ENCODE results near the gene ZDHHC7. TPM values are rescaled to one million over a fixed set of nuclear protein-coding genes. Genes with fewer than 3 reads are reported as not detected.
A peak's percentile ranks its signal among the peaks of the same experiment; 100 is the strongest.

ZDHHC7 gene
- total and polyA plus RNA-seq, 9 of the 15 experiments (the other 6 are each of a cell fraction or from before 2014, with no cell fraction given) = 1.7 to 49.7 (median 37.4) TPM

DNA sequence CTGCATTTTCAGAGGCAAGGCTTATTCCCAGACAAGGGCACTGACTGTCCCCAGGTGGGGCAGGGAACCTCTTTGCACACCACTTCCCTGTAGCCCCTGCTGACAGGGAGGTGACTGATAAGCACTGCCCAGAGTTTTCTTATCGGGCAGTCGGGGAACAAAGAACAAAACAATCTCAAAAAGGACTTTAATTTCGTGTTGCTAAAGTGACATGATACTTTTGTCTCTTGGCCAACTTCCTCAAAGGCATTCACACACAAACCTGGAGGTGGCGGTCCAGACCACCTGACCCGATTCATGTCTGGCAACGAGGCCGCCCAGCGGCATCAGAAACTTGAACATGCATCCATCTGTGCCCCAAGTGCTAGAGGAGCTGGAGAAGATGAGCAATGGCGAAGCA lies 28.9 kb downstream of the ZDHHC7 start:
- peaks cover 9% of the 10 kb centered on the region; the same call in 1 of the 2 replicates for H4K20me1 ChIP-seq (replicated peaks; ENCODE audit: control insufficient read depth, insufficient read depth, low read length)
- no peaks in the 10 kb centered on the region for H3K27me3 ChIP-seq (ENCODE audit: control insufficient read depth in 2 of 2, insufficient read depth in 2 of 2, low read length in 2 of 2)
- no TSS peak for BruUV-seq (replicated peaks)
- no peak overlapping the region for H3K4me3 ChIP-seq
- no peaks in the 10 kb centered on the region for H3K79me2 ChIP-seq (ENCODE audit: control insufficient read depth, insufficient read depth, low read length)
- peak; percentile 69 for FAIRE-seq
- 0 out of 2 replicates have a peak overlapping the region, but pooled peaks have one; percentile 9 for H3K4me2 ChIP-seq (ENCODE audit: insufficient read depth, low read length)
- WGBS (ENCODE audit: insufficient coverage, low coverage, missing lambda C conversion rate) = 30% methylated on average over 9 of the region's 9 CpGs
- DNase-seq (ENCODE audit: extremely low read depth in 1 of 4, low spot score in 3 of 4) = peak; percentile 52 to 70 (median 56)
- peaks cover 85% of the 10 kb centered on the region for H3K36me3 ChIP-seq (ENCODE audit: control insufficient read depth, insufficient read depth, low read length)
- CTCF ChIA-PET (ENCODE audit: low intra/inter-chr PET ratio) = interaction anchor here (0.6 to 1.5 kb wide), 4 partner anchors 103 to 226 kb away, joined by 3 to 10 read pairs (median 4); no protein-coding TSS in a partner anchor
- H3K4me1 ChIP-seq (replicated peaks in 1 of 2; ENCODE audit: control insufficient read depth in 2 of 2, insufficient read depth in 2 of 2, low read length in 2 of 2) = peaks cover 17 to 28% of the 10 kb centered on the region in 2 experiments
- peak overlapping the region in 1 of 2 experiments; percentile 59; a peak in 2 of 4 replicates for H3K9ac ChIP-seq (ENCODE audit: insufficient read depth in 1 of 2, low read depth in 2 of 2, low read length in 2 of 2)
- in situ Hi-C loops (cut with MboI) = no loop called here
- intact Hi-C loops (cut with micrococcal nuclease) = loop anchor here (2.0 kb wide), 2 partner anchors 74 to 104 kb away; no protein-coding TSS in a partner anchor
- POLR2A ChIA-PET = interaction anchor here (0.8 to 1.3 kb wide), 3 partner anchors 10 to 168 kb away, joined by 3 to 7 read pairs (median 4); partner anchors contain the start of gene ZDHHC7
- H3K27ac ChIP-seq (ENCODE audit: extremely low read depth, low read depth, low read length) = no peak overlapping the region
- H3K9me3 ChIP-seq (replicated peaks; ENCODE audit: control insufficient read depth, insufficient read depth, low read depth, low read length) = no peaks in the 10 kb centered on the region
- H3K9me1 ChIP-seq (ENCODE audit: control insufficient read depth, insufficient read depth, low read length) = peaks cover 9% of the 10 kb centered on the region
- ATAC-seq = peak; percentile 75
- H2AFZ ChIP-seq (ENCODE audit: low read depth, low read length) = no peak overlapping the region
- TF ChIP-seq POLR2AphosphoS5 (IDR thresholded peaks at IDR 0.05; ENCODE audit: control insufficient read depth, insufficient read depth, low read depth, low read length) = no peak
- no peak for TF ChIP-seq ZNF780A (CRISPR knock-in tag; IDR thresholded peaks at IDR 0.05)
- TF ChIP-seq TEAD1 (CRISPR knock-in tag; IDR thresholded peaks at IDR 0.05) = no peak
- 0 out of 4 replicates have a peak, but pooled peaks of 1 of the 2 experiments have one; percentile 18 for TF ChIP-seq HDAC1 (IDR thresholded peaks at IDR 0.05)
- TF ChIP-seq, protein P1, sequence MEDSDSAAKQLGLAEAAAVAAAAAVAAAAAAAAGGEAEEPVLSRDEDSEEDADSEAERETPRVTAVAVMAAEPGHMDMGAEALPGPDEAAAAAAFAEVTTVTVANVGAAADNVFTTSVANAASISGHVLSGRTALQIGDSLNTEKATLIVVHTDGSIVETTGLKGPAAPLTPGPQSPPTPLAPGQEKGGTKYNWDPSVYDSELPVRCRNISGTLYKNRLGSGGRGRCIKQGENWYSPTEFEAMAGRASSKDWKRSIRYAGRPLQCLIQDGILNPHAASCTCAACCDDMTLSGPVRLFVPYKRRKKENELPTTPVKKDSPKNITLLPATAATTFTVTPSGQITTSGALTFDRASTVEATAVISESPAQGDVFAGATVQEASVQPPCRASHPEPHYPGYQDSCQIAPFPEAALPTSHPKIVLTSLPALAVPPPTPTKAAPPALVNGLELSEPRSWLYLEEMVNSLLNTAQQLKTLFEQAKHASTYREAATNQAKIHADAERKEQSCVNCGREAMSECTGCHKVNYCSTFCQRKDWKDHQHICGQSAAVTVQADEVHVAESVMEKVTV (CRISPR knock-in tag; IDR thresholded peaks at IDR 0.05) = peak; percentile 62; the same call in 1 of the 2 replicates
- TF ChIP-seq JUND (IDR thresholded peaks at IDR 0.05; ENCODE audit: borderline replicate concordance, low read depth, low read length) = 0 out of 2 replicates have a peak, but pooled peaks have one; percentile 13
- peak; percentile 46; the same call in 1 of the 3 replicates for TF ChIP-seq JUND (tag; IDR thresholded peaks at IDR 0.05; ENCODE audit: borderline replicate concordance, low read depth, low read length)
- no peak for TF ChIP-seq CREB1 (IDR thresholded peaks at IDR 0.05)
- no peak for TF ChIP-seq CREB1 (CRISPR knock-in tag; IDR thresholded peaks at IDR 0.05)
- TF ChIP-seq ATF1 (CRISPR knock-in tag; IDR thresholded peaks at IDR 0.05) = no peak
- TF ChIP-seq ATF1 (tag; IDR thresholded peaks at IDR 0.05) = no peak
- TF ChIP-seq, protein P2, sequence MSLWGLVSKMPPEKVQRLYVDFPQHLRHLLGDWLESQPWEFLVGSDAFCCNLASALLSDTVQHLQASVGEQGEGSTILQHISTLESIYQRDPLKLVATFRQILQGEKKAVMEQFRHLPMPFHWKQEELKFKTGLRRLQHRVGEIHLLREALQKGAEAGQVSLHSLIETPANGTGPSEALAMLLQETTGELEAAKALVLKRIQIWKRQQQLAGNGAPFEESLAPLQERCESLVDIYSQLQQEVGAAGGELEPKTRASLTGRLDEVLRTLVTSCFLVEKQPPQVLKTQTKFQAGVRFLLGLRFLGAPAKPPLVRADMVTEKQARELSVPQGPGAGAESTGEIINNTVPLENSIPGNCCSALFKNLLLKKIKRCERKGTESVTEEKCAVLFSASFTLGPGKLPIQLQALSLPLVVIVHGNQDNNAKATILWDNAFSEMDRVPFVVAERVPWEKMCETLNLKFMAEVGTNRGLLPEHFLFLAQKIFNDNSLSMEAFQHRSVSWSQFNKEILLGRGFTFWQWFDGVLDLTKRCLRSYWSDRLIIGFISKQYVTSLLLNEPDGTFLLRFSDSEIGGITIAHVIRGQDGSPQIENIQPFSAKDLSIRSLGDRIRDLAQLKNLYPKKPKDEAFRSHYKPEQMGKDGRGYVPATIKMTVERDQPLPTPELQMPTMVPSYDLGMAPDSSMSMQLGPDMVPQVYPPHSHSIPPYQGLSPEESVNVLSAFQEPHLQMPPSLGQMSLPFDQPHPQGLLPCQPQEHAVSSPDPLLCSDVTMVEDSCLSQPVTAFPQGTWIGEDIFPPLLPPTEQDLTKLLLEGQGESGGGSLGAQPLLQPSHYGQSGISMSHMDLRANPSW (CRISPR knock-in tag; IDR thresholded peaks at IDR 0.05) = no peak
- 0 out of 2 replicates have a peak, but pooled peaks have one; percentile 41 for TF ChIP-seq TEAD4 (IDR thresholded peaks at IDR 0.05; ENCODE audit: low read length)
- TF ChIP-seq TEAD4 (CRISPR knock-in tag; IDR thresholded peaks at IDR 0.05; ENCODE audit: borderline replicate concordance) = no peak
- TF ChIP-seq CTBP1 (IDR thresholded peaks at IDR 0.05; ENCODE audit: borderline replicate concordance) = peak; percentile 32; the same call in 1 of the 2 replicates
- TF ChIP-seq STAG1 (CRISPR knock-in tag; IDR thresholded peaks at IDR 0.05; ENCODE audit: borderline replicate concordance) = peak; percentile 51; the same call in 1 of the 2 replicates
- TF ChIP-seq BCOR (IDR thresholded peaks at IDR 0.05) = no peak
- TF ChIP-seq RBM22 (IDR thresholded peaks at IDR 0.05; ENCODE audit: low read depth, low read length, poor library complexity, severe bottlenecking) = no peak
- no peak for TF ChIP-seq BMI1 (IDR thresholded peaks at IDR 0.05; ENCODE audit: low read length)
- no peak for TF ChIP-seq SLC30A9 (CRISPR knock-in tag; IDR thresholded peaks at IDR 0.05)

Measured in K562 (cell line).